Chondrocyte (in vitro differentiated cells): ENCODE measurements around the gene PDZRN3. TPM values are rescaled to one million over a fixed set of nuclear protein-coding genes. Genes with fewer than 3 reads are reported as not detected.

Source experiments
- DNase-seq: peaks from one replicate; pipeline ENCODE4 v3.0.0; 2021; ENCODE audit warnings: mixed read lengths, low spot score
- H3K27ac Mint-ChIP-seq: one replicate; pipeline ENCODE4 v1.8.0; 2021; ENCODE audit warnings: mild to moderate bottlenecking, moderate library complexity, mixed read lengths; ENCODE audit not compliant: unreplicated experiment
- H3K27me3 Mint-ChIP-seq: 2 replicates; pipeline ENCODE4 v1.8.0; 2021; ENCODE audit warnings: low read depth, mixed read lengths
- H3K36me3 Mint-ChIP-seq: 2 replicates; pipeline ENCODE4 v1.8.0; 2021; ENCODE audit warnings: low read depth, mixed read lengths
- H3K4me1 Mint-ChIP-seq: 2 replicates; pipeline ENCODE4 v1.8.0; 2021; ENCODE audit warnings: low read depth, mild to moderate bottlenecking, mixed read lengths
- H3K4me3 Mint-ChIP-seq: one replicate; pipeline ENCODE4 v1.8.0; 2021; ENCODE audit warnings: mild to moderate bottlenecking, moderate library complexity, mixed read lengths; ENCODE audit not compliant: unreplicated experiment
- H3K9me3 Mint-ChIP-seq: 2 replicates; pipeline ENCODE4 v1.8.0; 2021; ENCODE audit warnings: low read depth, mixed read lengths
- total RNA-seq: library from RNA; stranded (reverse); gene quantifications from 3 replicates; pipeline ENCODE4 v1.2.1, GENCODE V29; 2021
- TF ChIP-seq, protein P1 (sequence below): fragments of 200-600 bp; sonication (generic); IDR thresholded peaks from 2 replicates; pipeline ENCODE4 v1.5.0; 2021; ENCODE audit warnings: antibody characterized with exemption, mild to moderate bottlenecking, moderate library complexity

The PDZRN3 gene
- total RNA-seq, 1 donor from 2014 or later: 19.4 TPM

DNA sequence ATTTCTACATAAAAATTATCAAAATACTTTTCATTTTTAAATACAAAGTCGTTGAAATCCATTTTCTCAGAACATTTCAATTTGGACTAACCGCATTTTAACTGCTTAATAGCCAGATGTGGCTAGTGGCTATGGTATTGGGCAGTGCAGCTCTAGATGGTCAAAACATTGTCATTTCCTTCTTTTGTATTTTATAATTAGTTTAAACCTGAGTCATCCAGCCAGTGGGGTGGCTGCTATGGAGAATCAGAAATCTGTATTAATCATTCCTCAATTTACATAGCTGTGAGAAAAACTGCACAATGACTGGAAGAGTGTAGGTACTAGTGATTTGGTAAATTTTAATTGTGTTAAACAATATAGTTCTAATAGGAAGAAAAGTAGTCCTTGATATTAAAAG is 245.3 kb downstream of the PDZRN3 start:
- no peak overlapping the region for H3K27ac Mint-ChIP-seq
- TF ChIP-seq, protein P1, sequence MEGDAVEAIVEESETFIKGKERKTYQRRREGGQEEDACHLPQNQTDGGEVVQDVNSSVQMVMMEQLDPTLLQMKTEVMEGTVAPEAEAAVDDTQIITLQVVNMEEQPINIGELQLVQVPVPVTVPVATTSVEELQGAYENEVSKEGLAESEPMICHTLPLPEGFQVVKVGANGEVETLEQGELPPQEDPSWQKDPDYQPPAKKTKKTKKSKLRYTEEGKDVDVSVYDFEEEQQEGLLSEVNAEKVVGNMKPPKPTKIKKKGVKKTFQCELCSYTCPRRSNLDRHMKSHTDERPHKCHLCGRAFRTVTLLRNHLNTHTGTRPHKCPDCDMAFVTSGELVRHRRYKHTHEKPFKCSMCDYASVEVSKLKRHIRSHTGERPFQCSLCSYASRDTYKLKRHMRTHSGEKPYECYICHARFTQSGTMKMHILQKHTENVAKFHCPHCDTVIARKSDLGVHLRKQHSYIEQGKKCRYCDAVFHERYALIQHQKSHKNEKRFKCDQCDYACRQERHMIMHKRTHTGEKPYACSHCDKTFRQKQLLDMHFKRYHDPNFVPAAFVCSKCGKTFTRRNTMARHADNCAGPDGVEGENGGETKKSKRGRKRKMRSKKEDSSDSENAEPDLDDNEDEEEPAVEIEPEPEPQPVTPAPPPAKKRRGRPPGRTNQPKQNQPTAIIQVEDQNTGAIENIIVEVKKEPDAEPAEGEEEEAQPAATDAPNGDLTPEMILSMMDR: no peak
- no peak overlapping the region for H3K4me3 Mint-ChIP-seq
- H3K27me3 Mint-ChIP-seq: no peaks in the 10 kb centered on the region
- no peaks in the 10 kb centered on the region for H3K4me1 Mint-ChIP-seq
- no peak for DNase-seq
- H3K9me3 Mint-ChIP-seq: peaks cover 9% of the 10 kb centered on the region
- H3K36me3 Mint-ChIP-seq: peaks cover 21% of the 10 kb centered on the region

DNA sequence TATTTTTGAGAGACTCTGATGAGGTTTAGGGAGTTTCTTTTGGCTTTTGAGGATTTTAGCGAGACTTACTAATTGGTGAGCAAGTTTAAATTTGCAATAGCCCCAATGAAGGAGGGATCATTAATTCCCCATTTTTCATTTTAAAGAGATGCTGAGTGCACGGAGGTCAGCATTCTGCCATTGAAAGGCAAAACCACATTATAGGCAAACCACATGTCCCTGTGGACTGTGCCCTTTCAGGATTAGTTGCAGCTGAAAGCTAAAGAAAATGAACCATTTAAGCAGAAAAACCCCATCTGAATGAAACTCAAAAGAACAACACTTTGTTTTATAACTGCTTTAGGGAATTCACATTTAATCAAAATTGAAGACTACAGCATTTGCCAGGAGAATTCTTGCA is 246.5 kb downstream of the PDZRN3 start:
- Mint-ChIP-seq H3K9me3 (peaks cover 14% of the 10 kb centered on the region), H3K4me3 (no peak overlapping the region), H3K36me3 (peaks cover 9% of the 10 kb centered on the region), H3K27ac (no peak overlapping the region), H3K27me3 (no peaks in the 10 kb centered on the region), H3K4me1 (no peaks in the 10 kb centered on the region)
- TF ChIP-seq, protein P1: no peak
- no peak for DNase-seq

DNA sequence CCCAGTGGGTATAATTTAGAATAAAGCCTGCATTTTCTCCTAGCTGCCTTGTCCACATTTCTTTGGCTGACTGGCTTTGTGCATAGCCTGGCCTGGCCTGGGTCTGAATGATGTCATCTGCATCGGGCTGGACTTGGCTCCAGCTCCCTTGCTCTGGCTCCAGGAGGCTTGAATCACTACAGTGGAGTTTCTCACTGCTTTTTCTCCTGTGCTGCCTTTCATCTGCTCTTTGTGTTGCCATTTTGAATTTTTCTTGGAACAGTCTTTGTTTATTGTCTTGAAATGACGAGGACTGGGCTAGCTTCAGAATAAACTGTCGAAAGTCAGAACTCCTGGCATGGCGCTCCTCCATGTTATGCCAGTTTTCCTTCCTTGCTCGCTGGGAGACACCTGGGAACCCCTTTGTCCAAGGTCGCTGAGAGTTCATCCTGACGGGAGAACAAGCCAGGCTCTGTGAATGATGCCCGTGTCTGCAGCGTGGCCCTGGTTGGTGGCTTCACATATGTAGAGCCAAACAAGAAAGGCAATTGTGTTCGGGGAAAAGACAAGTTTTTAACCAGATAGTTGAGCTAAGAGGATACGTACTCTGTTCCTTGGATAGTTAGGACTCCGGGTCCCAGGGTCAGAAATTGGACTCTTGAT is 258.9 kb downstream of the PDZRN3 start:
- no peaks in the 10 kb centered on the region for H3K36me3 Mint-ChIP-seq
- H3K27me3 Mint-ChIP-seq: no peaks in the 10 kb centered on the region
- no peak overlapping the region for H3K27ac Mint-ChIP-seq
- H3K9me3 Mint-ChIP-seq: peaks cover 11% of the 10 kb centered on the region
- no peaks in the 10 kb centered on the region for H3K4me1 Mint-ChIP-seq
- H3K4me3 Mint-ChIP-seq: no peak overlapping the region
- TF ChIP-seq, protein P1: no peak
- no peak for DNase-seq

DNA sequence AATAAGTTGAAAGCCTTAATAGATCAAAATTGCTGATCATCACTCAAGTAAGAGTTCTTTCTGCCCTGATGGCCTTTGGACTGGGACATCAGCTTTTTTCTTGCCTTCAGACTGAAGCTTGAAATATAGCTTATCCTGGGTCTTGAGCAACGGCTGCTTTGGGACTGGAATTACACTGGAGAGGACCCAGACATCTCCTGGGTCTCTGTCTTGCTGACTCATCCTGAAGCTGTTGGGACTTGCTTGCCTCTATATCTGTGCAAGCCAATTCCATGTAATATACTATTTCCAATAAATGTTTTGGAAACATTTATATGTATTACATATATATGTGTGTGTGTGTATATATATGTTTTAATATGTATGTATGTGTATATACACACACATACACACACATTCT is 260.2 kb downstream of the PDZRN3 start:
- peaks cover 11% of the 10 kb centered on the region for H3K9me3 Mint-ChIP-seq
- H3K4me1 Mint-ChIP-seq: no peaks in the 10 kb centered on the region
- no peaks in the 10 kb centered on the region for H3K27me3 Mint-ChIP-seq
- H3K4me3 Mint-ChIP-seq: no peak overlapping the region
- H3K27ac Mint-ChIP-seq: no peak overlapping the region
- TF ChIP-seq, protein P1: no peak
- H3K36me3 Mint-ChIP-seq: no peaks in the 10 kb centered on the region
- no peak for DNase-seq

DNA sequence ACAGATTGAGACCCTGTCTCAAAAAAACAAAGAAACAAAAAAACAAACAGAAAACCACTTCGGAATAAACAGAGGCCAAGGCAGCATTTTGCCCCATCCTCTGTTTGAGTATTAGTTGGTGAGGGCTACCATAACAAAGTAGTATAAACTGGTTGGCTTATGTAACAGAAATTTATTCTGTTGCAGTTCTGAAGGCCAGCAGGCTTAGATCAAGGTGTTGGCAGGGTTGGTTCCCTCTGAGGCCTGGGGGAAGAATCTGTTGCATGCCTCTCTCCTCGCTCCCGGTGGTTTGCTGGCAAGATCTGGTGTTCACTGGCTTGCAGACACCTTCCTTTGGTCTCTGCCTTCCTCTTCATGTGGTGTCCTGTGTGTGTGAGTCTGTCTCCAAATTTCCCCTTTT is 261.6 kb downstream of the PDZRN3 start:
- Mint-ChIP-seq H3K36me3 (no peaks in the 10 kb centered on the region), H3K27me3 (no peaks in the 10 kb centered on the region), H3K4me3 (no peak overlapping the region), H3K4me1 (no peaks in the 10 kb centered on the region), H3K27ac (no peak overlapping the region), H3K9me3 (peaks cover 18% of the 10 kb centered on the region)
- DNase-seq: no peak
- TF ChIP-seq, protein P1: no peak
